Left lung (tissue), 10 donors: Measurements from ENCODE around the gene RIMBP3C. TPM values are rescaled to one million over a fixed set of nuclear protein-coding genes. Genes with fewer than 3 reads are reported as not detected.
"Not testable (repeated sequence)": the region's sequence is repeated elsewhere in the genome, so short reads cannot be mapped to it uniquely, and the experiment has no call there.

Experiments used
- ATAC-seq: fragments of 200-7000 bp; cut with Tn5 transposase; one replicate; pipeline ENCODE4 v1.9.1; 2020; ENCODE audit warnings: moderate library complexity
- DNase-seq, 4 donors: peaks; one replicate each; pipeline ENCODE4 v3.0.0-alpha.2; 2013 to 2020
- H3K27ac ChIP-seq, 2 donors: fragments of 200-600 bp; sonication (generic) in 1 of 2; one replicate each; pipeline versions ENCODE4 v1.5.0 to v1.8.0; 2020 to 2021
- H3K27me3 ChIP-seq, 2 donors: fragments of 200-600 bp; sonication (generic) in 1 of 2; one replicate each; pipeline versions ENCODE4 v1.5.0 to v1.8.0; 2020 to 2021
- H3K36me3 ChIP-seq, 2 donors: fragments of 200-600 bp; sonication (generic) in 1 of 2; one replicate each; pipeline versions ENCODE4 v1.5.0 to v1.8.0; 2020 to 2021
- H3K4me1 ChIP-seq, 2 donors: fragments of 200-600 bp; one replicate each; pipeline ENCODE4 v1.8.0; 2021
- H3K4me3 ChIP-seq, 2 donors: fragments of 200-600 bp; sonication (generic) in 1 of 2; one replicate each; pipeline versions ENCODE4 v1.5.0 to v1.8.0; 2020 to 2021; ENCODE audit warnings: mild to moderate bottlenecking in 1 of 2
- H3K9me3 ChIP-seq, 2 donors: fragments of 200-600 bp; sonication (generic) in 1 of 2; one replicate each; pipeline versions ENCODE4 v1.5.0 to v1.8.0; 2020 to 2021
- CTCF ChIP-seq, 2 donors: fragments of 200-600 bp; sonication (generic) in 1 of 2; IDR thresholded peaks; one replicate each; pipeline versions ENCODE4 v1.5.0 to v1.8.0; 2021; ENCODE audit warnings: antibody characterized with exemption in 2 of 2
- intact Hi-C, 2 donors: fragments of 100-400 bp; cut with DNase I; formaldehyde crosslinking; loops; one replicate each; pipeline versions ENCODE4 v1.11.2 to v1.14.2; 2022
- polyA plus RNA-seq, 6 donors: library from polyadenylated mRNA; unstranded; fragments of 120-200 nt; gene quantifications; one replicate each; pipeline ENCODE4 v1.2.1, GENCODE V29; 2013; ENCODE audit not compliant: insufficient read length in 6 of 6
- total RNA-seq, 2 donors: library from RNA; stranded (reverse); fragmentation: NEBNext Ultra II Directional; extraction: Animal tissue kit (Norgen Biotek cat#: 25700); gene quantifications; one replicate each; pipeline ENCODE4 v1.2.1, GENCODE V29; 2021
- donor health status: DM: no; HTN: yes; CAD: no.
- donor health status: DM: no; HTN: no; CAD: no.

The RIMBP3C gene
- total and polyA plus RNA-seq, 8 donors: 0.11 to 0.31 (median 0.17) TPM; not detected in 1

GRCh38 chr22:21568347-21569075 lies 17.2 kb upstream of the RIMBP3C start:
- peak; percentile 38 for ATAC-seq
- peak overlapping the region; percentile 80 to 97 for H3K4me3 ChIP-seq
- no peaks in the 10 kb centered on the region for H3K9me3 ChIP-seq
- peaks cover 22 to 50% of the 10 kb centered on the region in 2 donors for H3K4me1 ChIP-seq
- H3K36me3 ChIP-seq: no peaks in the 10 kb centered on the region
- peak overlapping the region; percentile 89 to 95 for H3K27ac ChIP-seq
- intact Hi-C loops: no loop called here
- DNase-seq: peak in 2 of 4 donors; percentile 50 to 77
- H3K27me3 ChIP-seq: no peaks in the 10 kb centered on the region
- no peak for TF ChIP-seq CTCF (IDR thresholded peaks at IDR 0.05)

- intact Hi-C loops: no loop called here
Measured at GRCh38 chr22:21567456-21568346, 16.4 kb upstream of the RIMBP3C start, which contains the start of gene UBE2L3. TSS of gene UBE2L3 (plus strand) at chr22:21567714. CDS start at chr22:21567745, 31 bp downstream.

GRCh38 chr22:21564411-21564810 lies 13.2 kb upstream of the RIMBP3C start:
- intact Hi-C loops: no loop called here
- ATAC-seq: no peak

More at GRCh38 chr22:21567456-21568346, 16.4 kb upstream of the RIMBP3C start, which contains the start of gene UBE2L3:
- no peaks in the 10 kb centered on the region for H3K9me3 ChIP-seq
- H3K27ac ChIP-seq: peak within 1 kb of the TSS; percentile 89 to 95
- no peaks in the 10 kb centered on the region for H3K36me3 ChIP-seq
- no peaks in the 10 kb centered on the region for H3K27me3 ChIP-seq
- peak within 1 kb of the TSS; percentile 80 to 97 for H3K4me3 ChIP-seq
- ATAC-seq: peak; percentile 95
- DNase-seq: peak; percentile 77 to 97 (median 87)
- H3K4me1 ChIP-seq: peaks cover 22 to 44% of the 10 kb centered on the region in 2 donors
- no peak for TF ChIP-seq CTCF (IDR thresholded peaks at IDR 0.05)

GRCh38 chr22:21563912-21564311 lies 12.7 kb upstream of the RIMBP3C start:
- H3K36me3 ChIP-seq: no peaks in the 10 kb centered on the region
- TF ChIP-seq CTCF (IDR thresholded peaks at IDR 0.05): no peak
- H3K4me3 ChIP-seq: no peak overlapping the region
- no peak overlapping the region for H3K27ac ChIP-seq
- H3K4me1 ChIP-seq: peaks cover 4 to 6% of the 10 kb centered on the region in 2 donors
- no peaks in the 10 kb centered on the region for H3K27me3 ChIP-seq
- no peak for DNase-seq
- no peaks in the 10 kb centered on the region for H3K9me3 ChIP-seq
- no peak for ATAC-seq
- intact Hi-C loops: no loop called here

More at GRCh38 chr22:21564411-21564810, 13.2 kb upstream of the RIMBP3C start:
- Histone ChIP-seq H3K4me1 (peaks cover 9 to 11% of the 10 kb centered on the region in 2 donors), H3K27ac (no peak overlapping the region), H3K9me3 (no peaks in the 10 kb centered on the region), H3K4me3 (no peak overlapping the region), H3K27me3 (no peaks in the 10 kb centered on the region), H3K36me3 (no peaks in the 10 kb centered on the region)
- no peak for DNase-seq
- no peak for TF ChIP-seq CTCF (IDR thresholded peaks at IDR 0.05)

- H3K4me1 ChIP-seq, H3K27me3 ChIP-seq, intact Hi-C loops, DNase-seq, H3K9me3 ChIP-seq, H3K4me3 ChIP-seq, ATAC-seq, H3K36me3 ChIP-seq, H3K27ac ChIP-seq: not testable (repeated sequence)
Measured at GRCh38 chr22:21560657-21561056, 9.4 kb upstream of the RIMBP3C start.

GRCh38 chr22:21559345-21560125 lies 8.3 kb upstream of the RIMBP3C start:
- H3K27ac ChIP-seq, DNase-seq, intact Hi-C loops, H3K4me3 ChIP-seq, H3K27me3 ChIP-seq, H3K9me3 ChIP-seq, H3K36me3 ChIP-seq, H3K4me1 ChIP-seq: not testable (repeated sequence)
- ATAC-seq: peak; percentile 46

GRCh38 chr22:21550678-21551047 lies 598 bp downstream of the RIMBP3C start:
- H3K36me3 ChIP-seq, intact Hi-C loops, H3K4me1 ChIP-seq, H3K9me3 ChIP-seq, DNase-seq, H3K27me3 ChIP-seq, H3K27ac ChIP-seq, H3K4me3 ChIP-seq: not testable (repeated sequence)
- peak; percentile 81 for ATAC-seq

GRCh38 chr22:21550008-21550677 lies 1.1 kb downstream of the RIMBP3C start:
- H3K27me3 ChIP-seq, intact Hi-C loops, H3K4me3 ChIP-seq, H3K9me3 ChIP-seq, H3K36me3 ChIP-seq, H3K27ac ChIP-seq, DNase-seq, H3K4me1 ChIP-seq: not testable (repeated sequence)
- peak; percentile 78 for ATAC-seq
